T-cell (primary cell): Measurements from ENCODE around the gene AIG1. TPM values are rescaled to one million over a fixed set of nuclear protein-coding genes. Genes with fewer than 3 reads are reported as not detected.
"Not testable (repeated sequence)": the region's sequence is repeated elsewhere in the genome, so short reads cannot be mapped to it uniquely, and the experiment has no call there.

Source experiments
- ATAC-seq, 4 experiments: fragments of 200-7000 bp in 3 of 4; fragments of 150-1000 bp in 1 of 4; cut with Tn5 transposase; replicated peaks in 1 of 4; 1 replicate in 3 of 4; 2 replicates in 1 of 4; pipeline ENCODE4 v1.10.0; 2021; ENCODE audit warnings: moderate library complexity in 3 of 4, mild to moderate bottlenecking in 2 of 4, moderate number of reproducible peaks in 1 of 4
- CTCF ChIA-PET, 2 donors: fragments of 300-600 bp; sonication (Branson Sonifier 250); formaldehyde crosslinking; loops; one replicate each; lab custom pipeline; 2022; ENCODE audit warnings: antibody characterized with exemption in 2 of 2; lab: Charles Lee
- POLR2A ChIA-PET, 2 donors: fragments of 300-600 bp; sonication (Branson Sonifier 250); formaldehyde crosslinking; loops; one replicate each; lab custom pipeline; 2022; ENCODE audit warnings: antibody characterized with exemption in 2 of 2; lab: Charles Lee
- DNase-seq, 35 experiments: peaks; one replicate each; pipeline versions ENCODE4 v3.0.0 to v3.0.0-alpha.2; 2013 to 2023
- H3K27ac ChIP-seq: one replicate; pipeline ENCODE4 v1.5.1; 2013; ENCODE audit warnings: low read length
- H3K27me3 ChIP-seq, 2 experiments: replicated peaks in 1 of 2; 1 replicate in 1 of 2; 2 replicates in 1 of 2; pipeline versions ENCODE4 v1.6.1 to v1.7.0; 2013; ENCODE audit warnings: low read length in 1 of 2, mixed read lengths in 1 of 2; ENCODE audit not compliant: control insufficient read depth in 2 of 2, insufficient read depth in 2 of 2; ENCODE audit errors: extremely low read depth in 1 of 2
- H3K36me3 ChIP-seq, 2 donors: 1 replicate in 1 of 2; 2 replicates in 1 of 2; pipeline versions ENCODE4 v1.6.1 to v1.7.0; 2013; ENCODE audit warnings: low read length in 1 of 2; ENCODE audit not compliant: control insufficient read depth in 2 of 2, insufficient read depth in 1 of 2; ENCODE audit errors: extremely low read depth in 1 of 2
- H3K4me1 ChIP-seq, 2 experiments: 1 replicate in 1 of 2; 2 replicates in 1 of 2; pipeline versions ENCODE4 v1.6.1 to v1.7.0; 2013; ENCODE audit warnings: low read length in 2 of 2, mixed read lengths in 1 of 2; ENCODE audit not compliant: insufficient read depth in 2 of 2, control insufficient read depth in 1 of 2; ENCODE audit errors: extremely low read depth in 1 of 2
- H3K4me3 ChIP-seq, 2 donors: 1 replicate in 1 of 2; 2 replicates in 1 of 2; pipeline versions ENCODE4 v1.5.1 to v1.7.0; 2013; ENCODE audit warnings: mild to moderate bottlenecking in 2 of 2, low read length in 1 of 2, moderate library complexity in 1 of 2; ENCODE audit not compliant: control insufficient read depth in 1 of 2; ENCODE audit errors: extremely low read depth in 1 of 2
- H3K9me3 ChIP-seq: 2 replicates; pipeline ENCODE4 v1.7.0; 2013
- H3K27ac Mint-ChIP-seq, 2 donors: one replicate each; pipeline ENCODE4 v1.8.0; 2020 to 2021; ENCODE audit warnings: mild to moderate bottlenecking in 2 of 2, mixed read lengths in 2 of 2
- H3K27me3 Mint-ChIP-seq, 2 donors: one replicate each; pipeline ENCODE4 v1.8.0; 2021 to 2022; ENCODE audit warnings: mixed read lengths in 2 of 2
- H3K36me3 Mint-ChIP-seq: one replicate; pipeline ENCODE4 v1.8.0; 2021; ENCODE audit warnings: mixed read lengths
- H3K4me1 Mint-ChIP-seq, 3 donors: one replicate each; pipeline ENCODE4 v1.8.0; 2020 to 2022; ENCODE audit warnings: mixed read lengths in 3 of 3, mild to moderate bottlenecking in 1 of 3
- H3K4me3 Mint-ChIP-seq, 3 donors: one replicate each; pipeline ENCODE4 v1.8.0; 2020 to 2022; ENCODE audit warnings: mild to moderate bottlenecking in 3 of 3, mixed read lengths in 3 of 3, moderate library complexity in 3 of 3
- H3K9me3 Mint-ChIP-seq, 3 donors: one replicate each; pipeline ENCODE4 v1.8.0; 2020 to 2022; ENCODE audit warnings: mixed read lengths in 3 of 3
- WGBS: methylation state at CpG from one replicate; pipeline ENCODE4 v1.1.5; 2013; ENCODE audit warnings: missing lambda C conversion rate; ENCODE audit not compliant: insufficient coverage; 5-methylcytosine and 5-hydroxymethylcytosine counted together
- total RNA-seq, 35 experiments: library from RNA in 6 of 35; stranded (reverse) in 6 of 35; fragments of 120-200 nt in 1 of 35; gene quantifications; one replicate each; pipeline versions ENCODE4 v1.2.1 to v1.2.4 and lab custom pipeline; 2013 to 2026

AIG1 gene
- total RNA-seq, 5 donors from 2014 or later (not counting 1 experiment from before 2014, with no cell fraction given): 6.0 to 13.4 (median 7.6) TPM

GRCh38 chr6:143168396-143168816 lies 107.7 kb downstream of the AIG1 start:
- POLR2A ChIA-PET, H3K4me1 Mint-ChIP-seq, H3K9me3 ChIP-seq, ATAC-seq, H3K4me3 ChIP-seq, H3K9me3 Mint-ChIP-seq, H3K4me3 Mint-ChIP-seq, H3K27me3 Mint-ChIP-seq, H3K4me1 ChIP-seq, H3K27me3 ChIP-seq, H3K27ac ChIP-seq, H3K36me3 ChIP-seq, DNase-seq: not testable (repeated sequence)
- Mint-ChIP-seq H3K36me3 (peaks cover 42% of the 10 kb centered on the region), H3K27ac (peak overlapping the region in 1 of 2 donors; percentile 19)
- WGBS: no CpG with 5 or more reads among the region's 4 CpGs
- CTCF ChIA-PET: interaction anchor here in 1 of 2 donors (0.6 kb wide), 1 partner anchor 9 kb away, joined by 3 read pairs; no protein-coding TSS in a partner anchor

GRCh38 chr6:143169440-143169839 lies 108.8 kb downstream of the AIG1 start:
- CTCF ChIA-PET: no interaction called here
- Mint-ChIP-seq H3K9me3 (peaks cover 0 to 14% (median 10%) of the 10 kb centered on the region in 3 donors), H3K27ac (no peak overlapping the region), H3K4me3 (no peak overlapping the region), H3K4me1 (no peaks in the 10 kb centered on the region), H3K36me3 (peaks cover 45% of the 10 kb centered on the region), H3K27me3 (no peaks in the 10 kb centered on the region)
- no peak overlapping the region for H3K4me3 ChIP-seq
- no peaks in the 10 kb centered on the region for H3K36me3 ChIP-seq
- no peaks in the 10 kb centered on the region for H3K4me1 ChIP-seq
- H3K27me3 ChIP-seq: no peaks in the 10 kb centered on the region
- no peaks in the 10 kb centered on the region for H3K9me3 ChIP-seq
- H3K27ac ChIP-seq: no peak overlapping the region
- DNase-seq: no peak
- no peak for ATAC-seq
- POLR2A ChIA-PET: no interaction called here

- no peak for DNase-seq
- ATAC-seq: no peak
- peaks cover 9 to 36% (median 20%) of the 10 kb centered on the region in 3 donors for H3K9me3 Mint-ChIP-seq
- no peaks in the 10 kb centered on the region for H3K9me3 ChIP-seq
- no peak overlapping the region for H3K27ac ChIP-seq
- peaks cover 0 to 3% of the 10 kb centered on the region in 2 donors for H3K36me3 ChIP-seq
- CTCF ChIA-PET: no interaction called here
- H3K27me3 ChIP-seq: no peaks in the 10 kb centered on the region
- no peak overlapping the region for H3K4me3 Mint-ChIP-seq
- no peak overlapping the region for H3K4me3 ChIP-seq
- H3K27me3 Mint-ChIP-seq: no peaks in the 10 kb centered on the region
- H3K36me3 Mint-ChIP-seq: peaks cover 59% of the 10 kb centered on the region
- H3K27ac Mint-ChIP-seq: no peak overlapping the region
- no peaks in the 10 kb centered on the region for H3K4me1 ChIP-seq
- POLR2A ChIA-PET: no interaction called here
- no peaks in the 10 kb centered on the region for H3K4me1 Mint-ChIP-seq
Measured at GRCh38 chr6:143174516-143174915, 113.8 kb downstream of the AIG1 start.

- Histone ChIP-seq H3K27me3 (no peaks in the 10 kb centered on the region), H3K4me3 (no peak overlapping the region), H3K9me3 (no peaks in the 10 kb centered on the region), H3K27ac (no peak overlapping the region), H3K36me3 (peaks cover 0 to 3% of the 10 kb centered on the region in 2 donors), H3K4me1 (no peaks in the 10 kb centered on the region)
- ATAC-seq (no peak), DNase-seq (no peak)
- ChIA-PET POLR2A (no interaction called here), CTCF (no interaction called here)
- Mint-ChIP-seq H3K9me3 (peaks cover 9 to 36% (median 20%) of the 10 kb centered on the region in 3 donors), H3K4me1 (no peaks in the 10 kb centered on the region), H3K4me3 (no peak overlapping the region), H3K27me3 (no peaks in the 10 kb centered on the region), H3K36me3 (peaks cover 59% of the 10 kb centered on the region), H3K27ac (no peak overlapping the region)
- no CpG with 5 or more reads among the region's 1 CpG for WGBS
Measured at GRCh38 chr6:143174951-143175350, 114.3 kb downstream of the AIG1 start.

- Mint-ChIP-seq H3K36me3 (peaks cover 59% of the 10 kb centered on the region), H3K4me1 (no peaks in the 10 kb centered on the region), H3K27me3 (no peaks in the 10 kb centered on the region), H3K4me3 (no peak overlapping the region), H3K9me3 (peaks cover 9 to 36% (median 20%) of the 10 kb centered on the region in 3 donors), H3K27ac (no peak overlapping the region)
- POLR2A ChIA-PET: interaction anchor here in 1 of 2 donors (0.6 kb wide), 2 partner anchors 374 to 601 kb away, joined by 3 to 6 read pairs; no protein-coding TSS in a partner anchor
- Histone ChIP-seq H3K36me3 (peaks cover 0 to 3% of the 10 kb centered on the region in 2 donors), H3K9me3 (no peaks in the 10 kb centered on the region), H3K27me3 (no peaks in the 10 kb centered on the region), H3K4me3 (no peak overlapping the region), H3K4me1 (no peaks in the 10 kb centered on the region), H3K27ac (no peak overlapping the region)
- CTCF ChIA-PET: no interaction called here
- no peak for DNase-seq
- WGBS: 94% methylated on average over 8 of the region's 12 CpGs
- no peak for ATAC-seq
Measured at GRCh38 chr6:143176090-143177021, 115.7 kb downstream of the AIG1 start.

DNA sequence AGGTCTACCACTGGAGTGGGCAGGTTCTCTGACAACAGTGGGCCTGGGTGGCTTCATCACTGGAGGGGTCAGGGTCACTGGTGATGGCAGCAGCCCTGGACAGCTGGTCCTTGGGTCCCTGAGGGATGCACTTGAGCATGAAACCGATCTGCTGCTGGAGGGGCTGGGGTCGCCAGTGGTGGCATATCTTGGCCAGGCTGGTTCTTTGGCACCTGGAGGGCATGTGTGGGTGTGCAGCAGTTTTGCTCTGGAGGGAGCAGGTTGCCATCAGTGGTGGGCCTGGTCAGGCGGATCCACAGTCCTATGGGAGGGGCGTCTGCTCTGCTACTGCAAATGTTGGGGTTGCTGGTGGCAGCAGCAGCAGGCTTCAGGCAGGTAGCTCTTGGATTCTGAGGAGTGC lies 117.0 kb downstream of the AIG1 start:
- ChIA-PET CTCF (interaction anchor here (0.6 to 1.3 kb wide), 2 partner anchors 9 kb away, joined by 3 read pairs; no protein-coding TSS in a partner anchor), POLR2A (no interaction called here)
- WGBS: 86% methylated on average over 4 of the region's 4 CpGs

More for the DNA sequence above, 117.0 kb downstream of the AIG1 start:
- Histone ChIP-seq H3K36me3 (peaks cover 0 to 3% of the 10 kb centered on the region in 2 donors), H3K4me3 (no peak overlapping the region), H3K4me1 (no peaks in the 10 kb centered on the region), H3K27ac (no peak overlapping the region), H3K27me3 (no peaks in the 10 kb centered on the region), H3K9me3 (no peaks in the 10 kb centered on the region)
- Mint-ChIP-seq H3K36me3 (peaks cover 54% of the 10 kb centered on the region), H3K4me3 (no peak overlapping the region), H3K27me3 (no peaks in the 10 kb centered on the region), H3K9me3 (peaks cover 9 to 31% (median 20%) of the 10 kb centered on the region in 3 donors), H3K4me1 (no peaks in the 10 kb centered on the region), H3K27ac (no peak overlapping the region)
- DNase-seq: no peak
- no peak for ATAC-seq
